HEK293T (cell line): Measurements from ENCODE around the gene USP46.

Experiments
- CTCF ChIA-PET: fragments of 350-600 bp; formaldehyde crosslinking; extraction: SDS; loops from one replicate; lab custom pipeline; 2021; ENCODE audit warnings: antibody characterized with exemption, inconsistent platforms; lab: Yijun Ruan, JAX
- POLR2A ChIA-PET: fragments of 350-600 bp; formaldehyde crosslinking; extraction: SDS; loops from one replicate; lab custom pipeline; 2020; ENCODE audit warnings: antibody characterized with exemption, inconsistent platforms; lab: Yijun Ruan, JAX
- DNase-seq: peaks from one replicate; pipeline ENCODE4 v3.0.0; 2012; ENCODE audit warnings: mixed read lengths; ENCODE audit errors: extremely low spot score
- ARNT ChIP-seq: fragments of 450-650 bp; IDR thresholded peaks from 2 replicates; pipeline ENCODE4 v1.6.1; 2017; ENCODE audit warnings: mild to moderate bottlenecking
- BHLHE40 ChIP-seq: fragments of 450-650 bp; IDR thresholded peaks from 2 replicates; pipeline ENCODE4 v1.6.1; 2016; ENCODE audit warnings: mild to moderate bottlenecking, moderate library complexity, borderline replicate concordance
- CTBP1 ChIP-seq: fragments of 450-650 bp; IDR thresholded peaks from 2 replicates; pipeline ENCODE4 v1.6.1; 2016; ENCODE audit warnings: borderline replicate concordance
- ELF4 ChIP-seq: fragments of 450-650 bp; IDR thresholded peaks from 2 replicates; pipeline ENCODE4 v1.6.1; 2017; ENCODE audit warnings: antibody characterized with exemption
- FOXA1 ChIP-seq: fragments of 450-650 bp; IDR thresholded peaks from 2 replicates; pipeline ENCODE4 v1.6.1; 2016; ENCODE audit warnings: mild to moderate bottlenecking
- FOXK2 ChIP-seq: fragments of 450-650 bp; IDR thresholded peaks from 2 replicates; pipeline ENCODE4 v1.6.1; 2016; ENCODE audit warnings: mild to moderate bottlenecking
- FOXM1 ChIP-seq: fragments of 450-650 bp; IDR thresholded peaks from 2 replicates; pipeline ENCODE4 v1.6.1; 2017; ENCODE audit warnings: mild to moderate bottlenecking, borderline replicate concordance
- HDGF ChIP-seq: fragments of 450-650 bp; IDR thresholded peaks from 2 replicates; pipeline ENCODE4 v1.6.1; 2017; ENCODE audit warnings: antibody characterized with exemption, borderline replicate concordance
- L3MBTL2 ChIP-seq: fragments of 450-650 bp; conservative IDR thresholded peaks from 2 replicates; pipeline ENCODE4 v1.6.1; 2016; ENCODE audit warnings: mild to moderate bottlenecking
- LEF1 ChIP-seq: fragments of 450-650 bp; IDR thresholded peaks from 2 replicates; pipeline ENCODE4 v1.6.1; 2017; ENCODE audit warnings: mild to moderate bottlenecking, borderline replicate concordance
- NFRKB ChIP-seq: fragments of 450-650 bp; IDR thresholded peaks from 2 replicates; pipeline ENCODE4 v1.6.1; 2016; ENCODE audit warnings: mild to moderate bottlenecking, moderate library complexity
- SP1 ChIP-seq: fragments of 450-650 bp; IDR thresholded peaks from 2 replicates; pipeline ENCODE4 v1.6.1; 2017
- SUZ12 ChIP-seq: fragments of 450-650 bp; IDR thresholded peaks from 2 replicates; pipeline ENCODE4 v1.6.1; 2016; ENCODE audit warnings: mild to moderate bottlenecking
- TARDBP ChIP-seq: fragments of 450-650 bp; IDR thresholded peaks from 2 replicates; pipeline ENCODE4 v1.6.1; 2016
- ZNF384 ChIP-seq: fragments of 450-650 bp; IDR thresholded peaks from 2 replicates; pipeline ENCODE4 v1.6.1; 2016
- TF ChIP-seq, protein P1 (sequence below): fragments of 450-650 bp; IDR thresholded peaks from 2 replicates; pipeline ENCODE4 v1.6.1; 2016

The USP46 gene

DNA sequence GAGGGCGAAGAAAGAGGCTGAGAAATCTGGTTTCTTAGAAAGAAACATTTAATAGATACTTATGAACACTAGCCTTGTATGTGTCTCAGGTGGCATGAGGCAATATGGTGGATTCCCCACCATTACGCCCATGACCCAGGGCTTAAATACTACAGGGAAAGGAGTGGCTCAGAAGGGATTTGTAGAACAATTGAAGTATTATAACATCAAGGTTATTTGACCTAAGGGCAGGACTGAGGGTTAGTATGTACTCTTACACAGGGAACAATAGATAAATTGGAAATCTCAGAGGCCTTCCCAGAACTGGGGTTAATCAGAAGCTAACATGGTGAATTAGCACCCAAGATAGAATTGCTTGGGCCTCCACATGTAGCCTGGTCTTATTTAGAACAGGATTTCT lies 11.0 kb upstream of the USP46 start:
- DNase-seq = no peak
- TF ChIP-seq FOXK2 (no peak), SP1 (no peak), ARNT (no peak), SUZ12 (no peak), ZNF384 (no peak), BHLHE40 (no peak), NFRKB (no peak), FOXM1 (no peak)
- TF ChIP-seq, protein P1, sequence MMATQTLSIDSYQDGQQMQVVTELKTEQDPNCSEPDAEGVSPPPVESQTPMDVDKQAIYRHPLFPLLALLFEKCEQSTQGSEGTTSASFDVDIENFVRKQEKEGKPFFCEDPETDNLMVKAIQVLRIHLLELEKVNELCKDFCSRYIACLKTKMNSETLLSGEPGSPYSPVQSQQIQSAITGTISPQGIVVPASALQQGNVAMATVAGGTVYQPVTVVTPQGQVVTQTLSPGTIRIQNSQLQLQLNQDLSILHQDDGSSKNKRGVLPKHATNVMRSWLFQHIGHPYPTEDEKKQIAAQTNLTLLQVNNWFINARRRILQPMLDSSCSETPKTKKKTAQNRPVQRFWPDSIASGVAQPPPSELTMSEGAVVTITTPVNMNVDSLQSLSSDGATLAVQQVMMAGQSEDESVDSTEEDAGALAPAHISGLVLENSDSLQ = no peak
- CTCF ChIA-PET = interaction anchor here (0.6 kb wide), 1 partner anchor 286 kb away, joined by 3 read pairs; no protein-coding TSS in a partner anchor
- POLR2A ChIA-PET = no interaction called here

DNA sequence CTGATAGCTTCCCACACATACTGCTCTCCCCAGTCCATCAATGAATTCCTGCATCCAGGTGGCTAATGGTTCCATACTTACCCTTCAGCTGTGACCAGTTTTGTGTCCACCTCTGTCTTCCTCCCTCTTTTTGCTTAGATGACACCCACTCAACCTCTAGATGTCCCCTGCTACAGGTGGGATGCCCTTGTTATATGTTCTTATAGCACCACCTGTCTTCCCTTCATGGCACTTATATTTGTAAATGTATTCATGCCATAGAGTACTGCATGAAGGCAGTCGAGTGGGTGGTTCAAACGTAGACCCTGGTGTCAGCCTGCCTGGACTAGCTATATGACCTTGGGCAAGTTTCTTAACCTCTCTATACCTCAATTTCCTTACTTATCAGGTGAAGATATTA lies 6.5 kb upstream of the USP46 start:
- TF ChIP-seq FOXA1 (no peak), FOXK2 (no peak)
- no peak for DNase-seq
- POLR2A ChIA-PET = no interaction called here
- CTCF ChIA-PET = interaction anchor here (0.6 kb wide), 1 partner anchor 290 kb away, joined by 4 read pairs; no protein-coding TSS in a partner anchor

DNA sequence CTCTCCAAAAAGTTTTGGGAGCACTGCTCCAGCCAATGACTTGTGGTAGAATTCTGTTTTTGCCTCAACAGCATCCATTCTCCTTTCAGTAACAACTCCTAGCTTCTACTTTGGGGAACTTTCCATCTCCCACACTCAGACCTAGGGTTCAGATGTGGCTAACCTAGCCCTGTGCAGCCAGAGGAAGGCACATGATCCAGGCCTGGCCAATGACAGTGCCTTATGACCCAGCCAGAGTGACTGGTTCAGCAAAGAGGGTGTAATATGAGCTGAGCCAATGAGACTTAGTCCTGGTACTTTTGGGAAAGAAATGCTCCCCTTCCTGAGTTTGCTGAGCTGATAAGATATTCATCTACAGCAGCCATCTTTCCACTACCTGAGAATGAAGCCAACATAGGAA lies 5.4 kb upstream of the USP46 start:
- ChIA-PET POLR2A (no interaction called here), CTCF (no interaction called here)
- no peak for DNase-seq
- TF ChIP-seq FOXA1 (no peak), SUZ12 (no peak), NFRKB (no peak)

DNA sequence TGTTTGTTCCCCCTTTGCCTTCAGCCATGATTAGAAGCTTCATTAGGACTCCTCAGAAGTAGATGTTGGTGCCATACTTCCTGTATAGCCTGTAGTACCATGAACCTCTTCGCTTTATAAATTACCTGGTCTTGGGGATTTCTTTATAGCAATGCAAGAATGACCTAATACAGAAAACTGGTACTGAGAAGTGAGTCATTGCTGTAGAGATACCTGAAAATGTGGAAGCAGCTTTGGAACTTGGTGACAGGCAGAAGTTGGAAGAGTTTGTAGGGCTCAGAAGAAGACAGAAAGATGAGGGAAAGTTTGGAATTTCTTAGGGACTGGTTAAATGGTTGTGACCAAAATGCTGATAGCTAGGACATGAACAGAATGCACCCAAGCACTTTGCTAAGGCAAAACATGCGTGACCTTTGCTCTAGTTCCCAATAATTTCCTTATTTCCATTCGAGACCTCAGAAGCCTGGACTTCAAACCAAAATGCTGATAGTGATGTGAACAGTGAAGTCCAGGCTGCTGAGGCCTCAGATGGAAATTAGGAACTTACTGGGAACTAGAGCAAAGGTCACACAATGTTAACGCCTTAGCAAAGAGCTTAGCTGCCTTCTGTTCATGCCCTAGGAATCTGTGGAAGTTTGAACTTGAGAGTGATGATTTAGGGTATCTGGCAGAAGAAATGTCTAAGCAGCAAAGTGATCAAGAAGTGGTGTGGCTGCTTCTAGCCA lies 3.0 kb upstream of the USP46 start:
- CTCF ChIA-PET = interaction anchor here (1.6 kb wide), 1 partner anchor 116 kb away, joined by 3 read pairs; no protein-coding TSS in a partner anchor
- no peak for DNase-seq
- POLR2A ChIA-PET = interaction anchor here (0.7 to 1.4 kb wide), 2 partner anchors 51 to 60 kb away, joined by 3 to 7 read pairs; no protein-coding TSS in a partner anchor
- no peak for TF ChIP-seq SP1
- TF ChIP-seq TARDBP = no peak
- no peak for TF ChIP-seq ZNF384
- TF ChIP-seq BHLHE40 = no peak
- TF ChIP-seq NFRKB = no peak
- TF ChIP-seq CTBP1 = no peak
- TF ChIP-seq, protein P1 = no peak
- no peak for TF ChIP-seq FOXK2
- TF ChIP-seq SUZ12 = no peak
- no peak for TF ChIP-seq HDGF
- no peak for TF ChIP-seq FOXA1
- no peak for TF ChIP-seq L3MBTL2
- no peak for TF ChIP-seq ELF4
- no peak for TF ChIP-seq LEF1
- TF ChIP-seq FOXM1 = no peak
- TF ChIP-seq ARNT = no peak

DNA sequence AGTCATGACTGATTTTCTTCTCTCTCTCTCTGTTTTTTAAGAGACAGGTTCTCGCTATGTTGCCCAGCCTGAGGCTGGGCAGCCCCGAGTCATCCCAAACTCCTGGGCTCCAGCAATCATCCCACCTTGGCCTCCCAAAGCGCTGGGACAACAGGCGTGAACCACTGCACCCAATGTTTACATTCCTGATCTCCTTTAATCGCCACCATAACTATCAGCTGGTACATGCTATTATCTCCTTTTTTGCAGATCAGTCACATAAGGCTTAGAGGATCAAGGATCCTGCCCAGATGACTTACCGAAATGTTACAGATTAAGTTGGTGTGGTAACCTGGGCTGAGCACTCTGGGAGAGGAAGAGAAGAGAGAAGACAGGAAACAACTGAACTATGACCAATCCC lies 1.5 kb upstream of the USP46 start:
- no peak for DNase-seq
- CTCF ChIA-PET = no interaction called here
- POLR2A ChIA-PET = no interaction called here
- TF ChIP-seq L3MBTL2 (no peak), NFRKB (no peak), TARDBP (no peak), LEF1 (no peak), FOXA1 (no peak), ZNF384 (no peak), ELF4 (no peak), SUZ12 (no peak), ARNT (no peak), FOXK2 (no peak), HDGF (no peak), SP1 (no peak), CTBP1 (no peak), BHLHE40 (no peak), FOXM1 (no peak)
- TF ChIP-seq, protein P1 = no peak

DNA sequence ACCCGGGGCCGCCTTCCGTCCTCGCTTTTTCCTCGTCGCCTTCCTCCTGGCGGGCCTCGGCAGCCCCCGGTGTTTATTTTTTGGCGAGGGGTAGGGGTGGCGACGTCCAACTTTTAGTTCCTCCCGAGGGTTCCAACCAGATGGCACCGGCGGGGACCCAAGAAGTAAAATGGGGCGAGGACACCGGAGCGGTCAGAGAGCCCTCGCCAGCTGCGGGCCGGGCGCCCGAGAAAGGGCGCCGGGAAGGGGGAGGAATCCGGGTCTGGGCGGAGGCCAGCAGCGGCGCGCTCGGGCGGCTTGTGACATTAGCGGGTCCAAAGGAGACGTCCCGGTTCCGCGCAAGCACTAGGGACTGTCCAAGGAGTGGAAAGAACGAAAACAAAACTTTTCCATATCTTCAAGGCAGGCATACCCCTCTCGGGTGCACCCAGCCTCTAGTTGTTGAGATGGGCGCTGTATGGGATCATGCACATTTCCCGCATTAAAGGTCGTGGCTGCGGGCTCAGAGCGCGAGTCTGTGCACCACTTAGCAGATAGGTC lies 691 bp upstream of the USP46 start:
- DNase-seq = no peak
- CTCF ChIA-PET = no interaction called here

More for the DNA sequence above, 691 bp upstream of the USP46 start:
- POLR2A ChIA-PET = no interaction called here
- no peak for TF ChIP-seq ELF4
- no peak for TF ChIP-seq BHLHE40
- TF ChIP-seq NFRKB = no peak
- no peak for TF ChIP-seq FOXM1
- TF ChIP-seq FOXK2 = no peak
- TF ChIP-seq CTBP1 = no peak
- no peak for TF ChIP-seq L3MBTL2
- no peak for TF ChIP-seq FOXA1
- TF ChIP-seq HDGF = no peak
- TF ChIP-seq, protein P1 = no peak
- no peak for TF ChIP-seq SP1
- TF ChIP-seq TARDBP = no peak
- no peak for TF ChIP-seq LEF1
- no peak for TF ChIP-seq SUZ12
